SK-N-MC (cell line): ENCODE measurements around the gene MPV17.

Experiments used
- EZH2 ChIP-seq: fragments of 200-600 bp; sonication (generic); IDR thresholded peaks from one replicate; pipeline ENCODE4 v1.6.1; 2017; ENCODE audit warnings: antibody characterized with exemption
- POLR2AphosphoS5 ChIP-seq: IDR thresholded peaks from 2 replicates; pipeline ENCODE4 v1.6.1; 2012; ENCODE audit warnings: mild to moderate bottlenecking, low read depth, low read length, borderline replicate concordance

DNA sequence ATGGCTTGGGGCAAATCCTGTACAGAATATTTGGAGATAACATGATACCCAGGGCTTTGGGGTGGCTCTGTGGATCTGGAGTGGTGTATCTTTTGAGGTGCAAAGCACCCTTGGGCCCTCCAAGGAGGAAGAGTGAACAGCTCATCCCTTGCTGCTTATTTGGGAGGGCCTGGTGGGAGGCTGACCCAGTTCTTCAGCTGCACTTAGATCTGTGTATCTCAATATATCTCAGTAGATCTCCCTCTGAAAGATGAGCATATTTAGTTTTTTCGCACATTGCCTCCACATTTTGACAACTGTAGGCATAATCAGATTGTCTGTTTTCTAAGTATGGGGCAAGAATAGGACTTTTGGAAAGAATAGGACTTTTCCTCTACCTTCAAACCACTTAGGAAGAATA is 37.9 kb downstream of the MPV17 start:
- TF ChIP-seq POLR2AphosphoS5 (no peak), EZH2 (no peak)
